Measurements from ENCODE around the gene CYTIP. TPM values are rescaled to one million over a fixed set of nuclear protein-coding genes. Genes with fewer than 3 reads are reported as not detected.
A peak's percentile ranks its signal among the peaks of the same experiment; 100 is the strongest.

Gene CYTIP
- polyA plus RNA-seq (ENCODE audit: insufficient read length in 12 of 12), result 1 to 10 TPM in 3 of 12 donors, under 1 TPM in 7, not detected in 2; 0.17 to 4.4 (median 0.63) TPM
- long read RNA-seq, donor 1, partial matches to known transcripts, result 0 of 1 reads
- long read RNA-seq, donor 1, other reads (novel, unspliced or antisense), result 0 of 1 reads
- long read RNA-seq, donor 2, result 0 reads
- long read RNA-seq, donor 3, partial matches to known transcripts, result 0 of 1 reads
- long read RNA-seq, donor 3, other reads (novel, unspliced or antisense), result 0 of 1 reads
- long read RNA-seq, donor 4, result 0 reads
- long read RNA-seq, donor 5, result 0 reads
- long read RNA-seq, donor 6, result 0 reads
- long read RNA-seq, donor 7, result 0 reads
- long read RNA-seq, donor 8, partial matches to known transcripts, result 0 of 1 reads
- long read RNA-seq, donor 8, other reads (novel, unspliced or antisense), result 0 of 1 reads
- long read RNA-seq, donor 9, result 0 reads
- long read RNA-seq, donor 10, result 0 reads
- long read RNA-seq, donor 11, partial matches to known transcripts, result 0 of 1 reads
- long read RNA-seq, donor 11, other reads (novel, unspliced or antisense), result 0 of 1 reads

GRCh38 chr2:157443795-157444640 lies at the start of gene CYTIP:
Gene CYTIP (minus strand): TSS chr2:157444089. CDS start chr2:157444020, 69 bp downstream.
- no peak for DNase-seq

GRCh38 chr2:157492189-157492773 lies 48.4 kb upstream of the CYTIP start:
- peak; percentile 57 for DNase-seq

- DNase-seq, result no peak
Observed at GRCh38 chr2:157489983-157490382, 46.1 kb upstream of the CYTIP start.

GRCh38 chr2:157488877-157489276 lies 45.0 kb upstream of the CYTIP start:
- no peak for DNase-seq

- no peak for DNase-seq
Observed at GRCh38 chr2:157487747-157488146, 43.9 kb upstream of the CYTIP start.

GRCh38 chr2:157487271-157487610 lies 43.4 kb upstream of the CYTIP start:
- DNase-seq, result no peak

- no peak for DNase-seq
Observed at GRCh38 chr2:157486596-157487270, 42.8 kb upstream of the CYTIP start.

- no peak for DNase-seq
Observed at GRCh38 chr2:157480182-157480961, 36.5 kb upstream of the CYTIP start.

GRCh38 chr2:157479081-157480027 lies 35.5 kb upstream of the CYTIP start:
- DNase-seq, result no peak

GRCh38 chr2:157477919-157478318 lies 34.0 kb upstream of the CYTIP start:
- DNase-seq, result no peak

GRCh38 chr2:157476953-157477709 lies 33.2 kb upstream of the CYTIP start:
- DNase-seq, result no peak

GRCh38 chr2:157475722-157476390 lies 32.0 kb upstream of the CYTIP start:
- DNase-seq, result no peak

- no peak for DNase-seq
Observed at GRCh38 chr2:157473581-157473980, 29.7 kb upstream of the CYTIP start.

GRCh38 chr2:157471078-157471477 lies 27.2 kb upstream of the CYTIP start:
- DNase-seq, result no peak

- DNase-seq, result no peak
Observed at GRCh38 chr2:157470321-157470720, 26.4 kb upstream of the CYTIP start.

GRCh38 chr2:157469726-157470125 lies 25.8 kb upstream of the CYTIP start:
- DNase-seq, result no peak

GRCh38 chr2:157468931-157469708 lies 25.2 kb upstream of the CYTIP start:
- no peak for DNase-seq

- no peak for DNase-seq
Observed at GRCh38 chr2:157466764-157467163, 22.9 kb upstream of the CYTIP start.

Measured in muscle of arm (tissue), 14 donors.